K562 (cell line): ENCODE data around the gene POLR3G. TPM values are rescaled to one million over a fixed set of nuclear protein-coding genes. Genes with fewer than 3 reads are reported as not detected.

Experiments used
- CHD4 ChIP-seq: fragments of 200-600 bp; sonication (generic); IDR thresholded peaks from 3 replicates; pipeline ENCODE4 v1.6.1; 2012; ENCODE audit warnings: low read depth, mild to moderate bottlenecking, mixed read lengths, low read length, inconsistent platforms; ENCODE audit not compliant: insufficient read depth, insufficient replicate concordance, poor library complexity, severe bottlenecking
- EGR1 ChIP-seq: fragments of 450-650 bp; conservative IDR thresholded peaks from 2 replicates; pipeline ENCODE4 v1.6.1; 2017; ENCODE audit warnings: mild to moderate bottlenecking
- ESRRA ChIP-seq: fragments of 450-650 bp; IDR thresholded peaks from 2 replicates; pipeline ENCODE4 v1.6.1; 2014; ENCODE audit warnings: low read depth, mild to moderate bottlenecking, moderate library complexity, borderline replicate concordance
- FIP1L1 ChIP-seq: fragments of 200-400 bp; formaldehyde crosslinking; IDR thresholded peaks from 2 replicates; pipeline ENCODE4 v1.6.1; 2018; ENCODE audit warnings: mild to moderate bottlenecking, low read depth, low read length; ENCODE audit not compliant: poor library complexity, severe bottlenecking
- HDAC8 ChIP-seq: fragments of 450-650 bp; IDR thresholded peaks from 2 replicates; pipeline ENCODE4 v1.6.1; 2016; ENCODE audit warnings: mild to moderate bottlenecking, missing genetic modification characterization, moderate library complexity, missing compliant biosample characterization
- HNRNPL ChIP-seq: fragments of 200-400 bp; formaldehyde crosslinking; IDR thresholded peaks from 2 replicates; pipeline ENCODE4 v1.6.1; 2017; ENCODE audit warnings: low read depth, mild to moderate bottlenecking, low read length
- POLR2A ChIP-seq: fragments of 450-650 bp; conservative IDR thresholded peaks from 2 replicates; pipeline ENCODE4 v1.6.1; 2016
- RNF2 ChIP-seq: sonication (generic); IDR thresholded peaks from 2 replicates; pipeline ENCODE4 v1.6.1; 2016
- polyA plus RNA-seq, 8 experiments: library from polyadenylated mRNA; depleted of rRNA in 4 of 8; stranded (reverse) in 5 of 8; unstranded in 3 of 8; fragments of >200 nt; fragmentation: Nextera tagmentation in 2 of 8; fragmentation: Illumina TruSeq in 1 of 8; extraction: Ambion mirVana in 2 of 8; extraction: Trizol in 1 of 8; gene quantifications; 2 replicates each; pipeline versions ENCODE4 v1.2.1 to v1.2.3, GENCODE V29; 2011 to 2014; ENCODE audit warnings: inconsistent platforms in 1 of 8, missing spikeins in 1 of 8
- total RNA-seq, 7 experiments: library from RNA; depleted of rRNA in 6 of 7; stranded (reverse); fragments of >200 nt in 6 of 7; fragmentation: Illumina TruSeq in 2 of 7; extraction: Trizol in 2 of 7; gene quantifications; 2 replicates each; pipeline versions ENCODE4 v1.2.1 to v1.2.3, GENCODE V29; 2011 to 2021; ENCODE audit warnings: low replicate concordance in 1 of 7
- TF ChIP-seq, protein P1 (sequence below): fragments of 450-650 bp; IDR thresholded peaks from 2 replicates; pipeline ENCODE4 v1.6.1; 2016; ENCODE audit warnings: mild to moderate bottlenecking, moderate library complexity
- TF ChIP-seq, protein P2 (sequence below): sonication (generic); formaldehyde crosslinking; IDR thresholded peaks from 2 replicates; pipeline ENCODE4 v1.9.0; 2022; ENCODE audit warnings: mild to moderate bottlenecking, missing genetic modification reagents
- TF ChIP-seq, protein P3 (sequence below): fragments of 250-450 bp; sonication (Bioruptor Pico); IDR thresholded peaks from 2 replicates; pipeline ENCODE4 v1.8.0; 2021; ENCODE audit warnings: mild to moderate bottlenecking, moderate library complexity
- TF ChIP-seq, protein P4 (sequence below): sonication (generic); IDR thresholded peaks from 2 replicates; pipeline ENCODE4 v1.6.1; 2016

POLR3G gene
- total and polyA plus RNA-seq, 9 of the 15 experiments (the other 6 are each of a cell fraction or from before 2014, with no cell fraction given) = 39.0 to 111 (median 59.0) TPM

DNA sequence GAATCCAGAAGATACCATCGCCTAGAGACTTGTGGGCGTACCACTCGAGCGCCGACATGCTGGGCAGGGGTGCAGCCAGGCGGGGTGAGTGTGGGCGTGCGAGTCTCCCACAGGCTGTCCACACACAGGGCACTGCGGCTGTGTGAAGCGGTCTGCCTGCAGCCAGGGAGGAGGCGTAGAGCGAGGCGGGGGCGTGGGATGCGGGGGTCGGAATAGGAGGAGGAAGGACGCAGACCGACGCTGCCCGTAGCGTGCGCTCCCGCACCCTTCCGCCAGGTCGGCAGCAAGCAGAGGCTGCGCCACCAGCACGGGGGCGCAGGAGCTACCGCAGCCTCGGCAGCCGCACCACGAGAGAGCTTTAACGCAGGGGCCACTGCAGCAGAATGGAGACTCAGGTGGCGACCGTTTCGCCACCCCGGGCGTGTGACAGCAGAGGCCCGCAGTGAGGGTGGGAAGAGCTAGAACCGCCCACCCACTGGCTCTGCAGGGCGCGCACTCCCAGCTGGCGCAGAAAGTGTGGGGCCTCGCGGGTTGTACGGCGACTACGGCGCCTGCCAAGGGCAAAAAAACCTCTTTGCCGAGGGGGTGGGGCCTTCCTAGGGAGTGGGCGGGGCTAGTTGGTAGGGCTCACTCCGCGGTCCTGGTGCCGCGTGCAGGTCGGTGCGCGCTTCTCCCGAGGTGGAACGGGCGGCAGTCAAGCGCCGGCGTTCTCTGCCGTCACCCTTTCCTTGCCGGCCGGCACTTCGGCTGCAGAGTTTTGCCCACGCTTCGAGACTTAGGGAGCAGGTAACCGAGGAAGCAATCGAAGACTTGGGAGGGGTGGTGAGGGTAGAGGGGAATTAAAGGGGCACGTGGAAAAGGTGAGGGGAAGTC is at the start of gene POLR3G, which contains the start of gene MBLAC2 (continued):
- TF ChIP-seq, protein P1, sequence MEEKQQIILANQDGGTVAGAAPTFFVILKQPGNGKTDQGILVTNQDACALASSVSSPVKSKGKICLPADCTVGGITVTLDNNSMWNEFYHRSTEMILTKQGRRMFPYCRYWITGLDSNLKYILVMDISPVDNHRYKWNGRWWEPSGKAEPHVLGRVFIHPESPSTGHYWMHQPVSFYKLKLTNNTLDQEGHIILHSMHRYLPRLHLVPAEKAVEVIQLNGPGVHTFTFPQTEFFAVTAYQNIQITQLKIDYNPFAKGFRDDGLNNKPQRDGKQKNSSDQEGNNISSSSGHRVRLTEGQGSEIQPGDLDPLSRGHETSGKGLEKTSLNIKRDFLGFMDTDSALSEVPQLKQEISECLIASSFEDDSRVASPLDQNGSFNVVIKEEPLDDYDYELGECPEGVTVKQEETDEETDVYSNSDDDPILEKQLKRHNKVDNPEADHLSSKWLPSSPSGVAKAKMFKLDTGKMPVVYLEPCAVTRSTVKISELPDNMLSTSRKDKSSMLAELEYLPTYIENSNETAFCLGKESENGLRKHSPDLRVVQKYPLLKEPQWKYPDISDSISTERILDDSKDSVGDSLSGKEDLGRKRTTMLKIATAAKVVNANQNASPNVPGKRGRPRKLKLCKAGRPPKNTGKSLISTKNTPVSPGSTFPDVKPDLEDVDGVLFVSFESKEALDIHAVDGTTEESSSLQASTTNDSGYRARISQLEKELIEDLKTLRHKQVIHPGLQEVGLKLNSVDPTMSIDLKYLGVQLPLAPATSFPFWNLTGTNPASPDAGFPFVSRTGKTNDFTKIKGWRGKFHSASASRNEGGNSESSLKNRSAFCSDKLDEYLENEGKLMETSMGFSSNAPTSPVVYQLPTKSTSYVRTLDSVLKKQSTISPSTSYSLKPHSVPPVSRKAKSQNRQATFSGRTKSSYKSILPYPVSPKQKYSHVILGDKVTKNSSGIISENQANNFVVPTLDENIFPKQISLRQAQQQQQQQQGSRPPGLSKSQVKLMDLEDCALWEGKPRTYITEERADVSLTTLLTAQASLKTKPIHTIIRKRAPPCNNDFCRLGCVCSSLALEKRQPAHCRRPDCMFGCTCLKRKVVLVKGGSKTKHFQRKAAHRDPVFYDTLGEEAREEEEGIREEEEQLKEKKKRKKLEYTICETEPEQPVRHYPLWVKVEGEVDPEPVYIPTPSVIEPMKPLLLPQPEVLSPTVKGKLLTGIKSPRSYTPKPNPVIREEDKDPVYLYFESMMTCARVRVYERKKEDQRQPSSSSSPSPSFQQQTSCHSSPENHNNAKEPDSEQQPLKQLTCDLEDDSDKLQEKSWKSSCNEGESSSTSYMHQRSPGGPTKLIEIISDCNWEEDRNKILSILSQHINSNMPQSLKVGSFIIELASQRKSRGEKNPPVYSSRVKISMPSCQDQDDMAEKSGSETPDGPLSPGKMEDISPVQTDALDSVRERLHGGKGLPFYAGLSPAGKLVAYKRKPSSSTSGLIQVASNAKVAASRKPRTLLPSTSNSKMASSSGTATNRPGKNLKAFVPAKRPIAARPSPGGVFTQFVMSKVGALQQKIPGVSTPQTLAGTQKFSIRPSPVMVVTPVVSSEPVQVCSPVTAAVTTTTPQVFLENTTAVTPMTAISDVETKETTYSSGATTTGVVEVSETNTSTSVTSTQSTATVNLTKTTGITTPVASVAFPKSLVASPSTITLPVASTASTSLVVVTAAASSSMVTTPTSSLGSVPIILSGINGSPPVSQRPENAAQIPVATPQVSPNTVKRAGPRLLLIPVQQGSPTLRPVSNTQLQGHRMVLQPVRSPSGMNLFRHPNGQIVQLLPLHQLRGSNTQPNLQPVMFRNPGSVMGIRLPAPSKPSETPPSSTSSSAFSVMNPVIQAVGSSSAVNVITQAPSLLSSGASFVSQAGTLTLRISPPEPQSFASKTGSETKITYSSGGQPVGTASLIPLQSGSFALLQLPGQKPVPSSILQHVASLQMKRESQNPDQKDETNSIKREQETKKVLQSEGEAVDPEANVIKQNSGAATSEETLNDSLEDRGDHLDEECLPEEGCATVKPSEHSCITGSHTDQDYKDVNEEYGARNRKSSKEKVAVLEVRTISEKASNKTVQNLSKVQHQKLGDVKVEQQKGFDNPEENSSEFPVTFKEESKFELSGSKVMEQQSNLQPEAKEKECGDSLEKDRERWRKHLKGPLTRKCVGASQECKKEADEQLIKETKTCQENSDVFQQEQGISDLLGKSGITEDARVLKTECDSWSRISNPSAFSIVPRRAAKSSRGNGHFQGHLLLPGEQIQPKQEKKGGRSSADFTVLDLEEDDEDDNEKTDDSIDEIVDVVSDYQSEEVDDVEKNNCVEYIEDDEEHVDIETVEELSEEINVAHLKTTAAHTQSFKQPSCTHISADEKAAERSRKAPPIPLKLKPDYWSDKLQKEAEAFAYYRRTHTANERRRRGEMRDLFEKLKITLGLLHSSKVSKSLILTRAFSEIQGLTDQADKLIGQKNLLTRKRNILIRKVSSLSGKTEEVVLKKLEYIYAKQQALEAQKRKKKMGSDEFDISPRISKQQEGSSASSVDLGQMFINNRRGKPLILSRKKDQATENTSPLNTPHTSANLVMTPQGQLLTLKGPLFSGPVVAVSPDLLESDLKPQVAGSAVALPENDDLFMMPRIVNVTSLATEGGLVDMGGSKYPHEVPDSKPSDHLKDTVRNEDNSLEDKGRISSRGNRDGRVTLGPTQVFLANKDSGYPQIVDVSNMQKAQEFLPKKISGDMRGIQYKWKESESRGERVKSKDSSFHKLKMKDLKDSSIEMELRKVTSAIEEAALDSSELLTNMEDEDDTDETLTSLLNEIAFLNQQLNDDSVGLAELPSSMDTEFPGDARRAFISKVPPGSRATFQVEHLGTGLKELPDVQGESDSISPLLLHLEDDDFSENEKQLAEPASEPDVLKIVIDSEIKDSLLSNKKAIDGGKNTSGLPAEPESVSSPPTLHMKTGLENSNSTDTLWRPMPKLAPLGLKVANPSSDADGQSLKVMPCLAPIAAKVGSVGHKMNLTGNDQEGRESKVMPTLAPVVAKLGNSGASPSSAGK = peak; percentile 95
- peak; percentile 37 for TF ChIP-seq FIP1L1
- TF ChIP-seq EGR1 = peak; percentile 99
- TF ChIP-seq RNF2 = no peak; the same call in 1 of the 2 replicates
- TF ChIP-seq, protein P2, sequence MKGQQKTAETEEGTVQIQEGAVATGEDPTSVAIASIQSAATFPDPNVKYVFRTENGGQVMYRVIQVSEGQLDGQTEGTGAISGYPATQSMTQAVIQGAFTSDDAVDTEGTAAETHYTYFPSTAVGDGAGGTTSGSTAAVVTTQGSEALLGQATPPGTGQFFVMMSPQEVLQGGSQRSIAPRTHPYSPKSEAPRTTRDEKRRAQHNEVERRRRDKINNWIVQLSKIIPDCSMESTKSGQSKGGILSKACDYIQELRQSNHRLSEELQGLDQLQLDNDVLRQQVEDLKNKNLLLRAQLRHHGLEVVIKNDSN (CRISPR knock-in tag) = no peak
- TF ChIP-seq CHD4 = no peak
- peak; percentile 71 for TF ChIP-seq ESRRA
- TF ChIP-seq HNRNPL = peak; percentile 13; the same call in 1 of the 2 replicates
- TF ChIP-seq HDAC8 (tag) = 0 out of 2 replicates have a peak, but pooled peaks have one; percentile 14
- TF ChIP-seq, protein P3, sequence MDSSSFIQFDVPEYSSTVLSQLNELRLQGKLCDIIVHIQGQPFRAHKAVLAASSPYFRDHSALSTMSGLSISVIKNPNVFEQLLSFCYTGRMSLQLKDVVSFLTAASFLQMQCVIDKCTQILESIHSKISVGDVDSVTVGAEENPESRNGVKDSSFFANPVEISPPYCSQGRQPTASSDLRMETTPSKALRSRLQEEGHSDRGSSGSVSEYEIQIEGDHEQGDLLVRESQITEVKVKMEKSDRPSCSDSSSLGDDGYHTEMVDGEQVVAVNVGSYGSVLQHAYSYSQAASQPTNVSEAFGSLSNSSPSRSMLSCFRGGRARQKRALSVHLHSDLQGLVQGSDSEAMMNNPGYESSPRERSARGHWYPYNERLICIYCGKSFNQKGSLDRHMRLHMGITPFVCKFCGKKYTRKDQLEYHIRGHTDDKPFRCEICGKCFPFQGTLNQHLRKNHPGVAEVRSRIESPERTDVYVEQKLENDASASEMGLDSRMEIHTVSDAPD (CRISPR knock-in tag) = no peak
- TF ChIP-seq POLR2A = peak; percentile 95
- TF ChIP-seq, protein P4, sequence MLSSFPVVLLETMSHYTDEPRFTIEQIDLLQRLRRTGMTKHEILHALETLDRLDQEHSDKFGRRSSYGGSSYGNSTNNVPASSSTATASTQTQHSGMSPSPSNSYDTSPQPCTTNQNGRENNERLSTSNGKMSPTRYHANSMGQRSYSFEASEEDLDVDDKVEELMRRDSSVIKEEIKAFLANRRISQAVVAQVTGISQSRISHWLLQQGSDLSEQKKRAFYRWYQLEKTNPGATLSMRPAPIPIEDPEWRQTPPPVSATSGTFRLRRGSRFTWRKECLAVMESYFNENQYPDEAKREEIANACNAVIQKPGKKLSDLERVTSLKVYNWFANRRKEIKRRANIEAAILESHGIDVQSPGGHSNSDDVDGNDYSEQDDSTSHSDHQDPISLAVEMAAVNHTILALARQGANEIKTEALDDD = no peak
